OCI-LY7 (cell line): ENCODE data around the gene ODAD3.

ENCODE experiments used
- CTCF ChIP-seq: fragments of 200-600 bp; sonication (generic); conservative IDR thresholded peaks from 2 replicates; pipeline ENCODE4 v1.5.1; 2014; ENCODE audit warnings: mild to moderate bottlenecking, antibody characterized with exemption, low read length, moderate library complexity, mixed read lengths
- EZH2phosphoT487 ChIP-seq: fragments of 200-600 bp; sonication (generic); IDR thresholded peaks from 2 replicates; pipeline ENCODE4 v1.6.1; 2018; ENCODE audit warnings: low read depth, borderline replicate concordance, mild to moderate bottlenecking, mixed run types, antibody characterized with exemption, low read length, moderate library complexity, mixed read lengths

- no peak for TF ChIP-seq CTCF
- no peak for TF ChIP-seq EZH2phosphoT487
Measured at GRCh38 chr19:11483366-11484111, 48.6 kb upstream of the ODAD3 start.
